CD4-positive, CD25-positive, alpha-beta regulatory T cell (primary cell): ENCODE measurements around the gene TRIM27. TPM values are rescaled to one million over a fixed set of nuclear protein-coding genes. Genes with fewer than 3 reads are reported as not detected.

ENCODE experiments used
- ATAC-seq, 2 donors: fragments of 150-1000 bp; cut with Tn5 transposase; one replicate each; pipeline ENCODE4 v1.10.0; 2021; ENCODE audit warnings: low read depth in 2 of 2, moderate number of reproducible peaks in 2 of 2, moderate library complexity in 1 of 2
- DNase-seq, 3 donors: peaks; one replicate each; pipeline versions ENCODE4 v3.0.0 to v3.0.0-alpha.2; 2012 to 2022; ENCODE audit warnings: mixed read lengths in 1 of 3
- H3K27ac ChIP-seq: one replicate; pipeline ENCODE4 v1.7.0; 2013; ENCODE audit warnings: mild to moderate bottlenecking, low read length; ENCODE audit not compliant: insufficient read depth, poor library complexity, severe bottlenecking
- H3K27me3 ChIP-seq: one replicate; pipeline ENCODE4 v1.7.0; 2013; ENCODE audit warnings: low read length; ENCODE audit not compliant: control insufficient read depth, insufficient read depth
- H3K36me3 ChIP-seq: one replicate; pipeline ENCODE4 v1.7.0; 2013; ENCODE audit warnings: mild to moderate bottlenecking, low read length, moderate library complexity; ENCODE audit not compliant: control insufficient read depth, insufficient read depth
- H3K4me1 ChIP-seq: 2 replicates; pipeline ENCODE4 v1.7.0; 2013; ENCODE audit warnings: mild to moderate bottlenecking, low read length; ENCODE audit not compliant: insufficient read depth, control insufficient read depth, poor library complexity, severe bottlenecking
- H3K4me3 ChIP-seq: one replicate; pipeline ENCODE4 v1.7.0; 2013; ENCODE audit warnings: low read depth, mild to moderate bottlenecking, low read length, moderate library complexity
- H3K9me3 ChIP-seq, 2 experiments: 1 replicate in 1 of 2; 2 replicates in 1 of 2; pipeline ENCODE4 v1.7.0; 2013; ENCODE audit warnings: low read length in 2 of 2, mild to moderate bottlenecking in 1 of 2, moderate library complexity in 1 of 2; ENCODE audit not compliant: control insufficient read depth in 2 of 2
- H3K27ac Mint-ChIP-seq, 3 donors: one replicate each; pipeline ENCODE4 v1.8.0; 2020 to 2022; ENCODE audit warnings: mild to moderate bottlenecking in 3 of 3, mixed read lengths in 3 of 3, moderate library complexity in 2 of 3
- H3K27me3 Mint-ChIP-seq: one replicate; pipeline ENCODE4 v1.8.0; 2022; ENCODE audit warnings: mild to moderate bottlenecking, mixed read lengths
- H3K36me3 Mint-ChIP-seq: one replicate; pipeline ENCODE4 v1.8.0; 2020; ENCODE audit warnings: mixed read lengths
- H3K4me1 Mint-ChIP-seq, 4 donors: one replicate each; pipeline ENCODE4 v1.8.0; 2020 to 2022; ENCODE audit warnings: mixed read lengths in 4 of 4, mild to moderate bottlenecking in 1 of 4
- H3K4me3 Mint-ChIP-seq, 4 donors: one replicate each; pipeline ENCODE4 v1.8.0; 2020 to 2022; ENCODE audit warnings: mild to moderate bottlenecking in 4 of 4, mixed read lengths in 4 of 4, moderate library complexity in 3 of 4
- H3K9me3 Mint-ChIP-seq, 7 donors: one replicate each; pipeline ENCODE4 v1.8.0; 2020 to 2022; ENCODE audit warnings: mixed read lengths in 7 of 7, mild to moderate bottlenecking in 3 of 7, moderate library complexity in 2 of 7
- polyA plus RNA-seq, 4 donors: library from polyadenylated mRNA; unstranded; fragments of 300-500 nt; fragmentation: Illumina TruSeq; gene quantifications; one replicate each; pipeline ENCODE4 v1.2.3, GENCODE V29; 2021
- total RNA-seq: library from RNA; stranded (reverse); gene quantifications from one replicate; pipeline ENCODE4 v1.2.3, GENCODE V29; 2022

Gene TRIM27
- total and polyA plus RNA-seq, 5 donors from 2014 or later, result 23.5 to 76.4 (median 47.2) TPM

- DNase-seq, result no peak
- no peak overlapping the region for H3K27ac ChIP-seq
- Mint-ChIP-seq H3K27ac (no peak overlapping the region), H3K36me3 (peaks cover 48% of the 10 kb centered on the region), H3K27me3 (peaks cover 3% of the 10 kb centered on the region), H3K4me3 (no peak overlapping the region), H3K4me1 (peaks cover 14 to 26% (median 17%) of the 10 kb centered on the region in 4 donors), H3K9me3 (peaks cover 0 to 3% (median 0%) of the 10 kb centered on the region in 7 donors)
- peaks cover 46% of the 10 kb centered on the region for H3K36me3 ChIP-seq
- H3K27me3 ChIP-seq, result no peaks in the 10 kb centered on the region
- H3K4me1 ChIP-seq, result peaks cover 9% of the 10 kb centered on the region
- ATAC-seq, result no peak
- H3K4me3 ChIP-seq, result no peak overlapping the region
- H3K9me3 ChIP-seq, result no peaks in the 10 kb centered on the region
Measured at GRCh38 chr6:28901831-28902230, 22.0 kb downstream of the TRIM27 start.

GRCh38 chr6:28900577-28901256 is 23.1 kb downstream of the TRIM27 start:
- peak overlapping the region in 1 of 4 donors; percentile 59 for H3K4me3 Mint-ChIP-seq
- no peak overlapping the region for H3K27ac ChIP-seq
- peaks cover 14% of the 10 kb centered on the region for H3K4me1 ChIP-seq
- H3K4me1 Mint-ChIP-seq, result peaks cover 15 to 28% (median 22%) of the 10 kb centered on the region in 4 donors
- H3K4me3 ChIP-seq, result no peak overlapping the region
- H3K9me3 Mint-ChIP-seq, result peaks cover 0 to 8% (median 0%) of the 10 kb centered on the region in 7 donors
- no peak overlapping the region for H3K27ac Mint-ChIP-seq
- no peak for DNase-seq
- H3K36me3 Mint-ChIP-seq, result peaks cover 44% of the 10 kb centered on the region
- peaks cover 40% of the 10 kb centered on the region for H3K36me3 ChIP-seq
- ATAC-seq, result no peak
- H3K9me3 ChIP-seq, result no peaks in the 10 kb centered on the region
- no peaks in the 10 kb centered on the region for H3K27me3 ChIP-seq
- peaks cover 14% of the 10 kb centered on the region for H3K27me3 Mint-ChIP-seq

GRCh38 chr6:28898710-28898965 is 25.1 kb downstream of the TRIM27 start:
- H3K27ac Mint-ChIP-seq, result peak overlapping the region in 1 of 3 donors; percentile 52
- peaks cover 12 to 34% (median 26%) of the 10 kb centered on the region in 4 donors for H3K4me1 Mint-ChIP-seq
- H3K27me3 ChIP-seq, result no peaks in the 10 kb centered on the region
- no peaks in the 10 kb centered on the region for H3K9me3 ChIP-seq
- peaks cover 25% of the 10 kb centered on the region for H3K36me3 ChIP-seq
- peaks cover 0 to 12% (median 0%) of the 10 kb centered on the region in 7 donors for H3K9me3 Mint-ChIP-seq
- ATAC-seq, result no peak
- no peak overlapping the region for H3K4me3 ChIP-seq
- no peak overlapping the region for H3K27ac ChIP-seq
- H3K4me3 Mint-ChIP-seq, result peak overlapping the region; percentile 68 to 86 (median 78)
- H3K4me1 ChIP-seq, result peaks cover 20% of the 10 kb centered on the region
- peaks cover 33% of the 10 kb centered on the region for H3K36me3 Mint-ChIP-seq
- no peak for DNase-seq
- peaks cover 21% of the 10 kb centered on the region for H3K27me3 Mint-ChIP-seq

GRCh38 chr6:28897369-28897745 is 26.4 kb downstream of the TRIM27 start:
- Mint-ChIP-seq H3K4me1 (peaks cover 12 to 34% (median 24%) of the 10 kb centered on the region in 4 donors), H3K9me3 (peaks cover 0 to 13% (median 0%) of the 10 kb centered on the region in 7 donors), H3K36me3 (peaks cover 24% of the 10 kb centered on the region), H3K27ac (peak overlapping the region in 2 of 3 donors; percentile 99 to 100), H3K27me3 (peaks cover 21% of the 10 kb centered on the region), H3K4me3 (peak overlapping the region; percentile 97 to 99 (median 98))
- ATAC-seq (no peak), DNase-seq (no peak)
- H3K27ac ChIP-seq, result peak overlapping the region; percentile 98
- no peaks in the 10 kb centered on the region for H3K27me3 ChIP-seq
- peak overlapping the region; percentile 97 for H3K4me3 ChIP-seq
- no peaks in the 10 kb centered on the region for H3K9me3 ChIP-seq
- H3K36me3 ChIP-seq, result peaks cover 15% of the 10 kb centered on the region
- peaks cover 20% of the 10 kb centered on the region for H3K4me1 ChIP-seq

- H3K27me3 Mint-ChIP-seq, result peaks cover 21% of the 10 kb centered on the region
- peak overlapping the region; percentile 99 to 100 (median 100) for H3K27ac Mint-ChIP-seq
- peak overlapping the region; percentile 97 for H3K4me3 ChIP-seq
- peaks cover 12 to 34% (median 24%) of the 10 kb centered on the region in 4 donors for H3K4me1 Mint-ChIP-seq
- H3K36me3 Mint-ChIP-seq, result peaks cover 19% of the 10 kb centered on the region
- H3K27ac ChIP-seq, result peak overlapping the region; percentile 98
- peaks cover 13% of the 10 kb centered on the region for H3K36me3 ChIP-seq
- ATAC-seq, result peak; percentile 4 to 44
- peak overlapping the region; percentile 97 to 99 (median 98) for H3K4me3 Mint-ChIP-seq
- H3K27me3 ChIP-seq, result no peaks in the 10 kb centered on the region
- peak; percentile 37 to 78 (median 65) for DNase-seq
- peaks cover 0 to 15% (median 0%) of the 10 kb centered on the region in 7 donors for H3K9me3 Mint-ChIP-seq
- H3K4me1 ChIP-seq, result peaks cover 20% of the 10 kb centered on the region
- no peaks in the 10 kb centered on the region for H3K9me3 ChIP-seq
Measured at GRCh38 chr6:28896505-28897368, 27.0 kb downstream of the TRIM27 start.

- peaks cover 9% of the 10 kb centered on the region for H3K36me3 Mint-ChIP-seq
- peak overlapping the region; percentile 97 to 99 (median 98) for H3K4me3 Mint-ChIP-seq
- H3K27ac Mint-ChIP-seq, result peak overlapping the region; percentile 99 to 100 (median 100)
- H3K27ac ChIP-seq, result peak overlapping the region; percentile 98
- H3K4me1 ChIP-seq, result peaks cover 20% of the 10 kb centered on the region
- ATAC-seq (peak; percentile 74 to 75), DNase-seq (peak; percentile 85 to 97 (median 94))
- no peaks in the 10 kb centered on the region for H3K36me3 ChIP-seq
- H3K9me3 ChIP-seq, result no peaks in the 10 kb centered on the region
- peaks cover 0 to 15% (median 0%) of the 10 kb centered on the region in 7 donors for H3K9me3 Mint-ChIP-seq
- H3K4me3 ChIP-seq, result peak overlapping the region; percentile 97
- peaks cover 10 to 26% (median 24%) of the 10 kb centered on the region in 4 donors for H3K4me1 Mint-ChIP-seq
- H3K27me3 ChIP-seq, result peaks cover 2% of the 10 kb centered on the region
- peaks cover 25% of the 10 kb centered on the region for H3K27me3 Mint-ChIP-seq
Measured at GRCh38 chr6:28895131-28895812, 28.5 kb downstream of the TRIM27 start.

GRCh38 chr6:28893172-28893799 is 30.5 kb downstream of the TRIM27 start:
- peaks cover 33% of the 10 kb centered on the region for H3K27me3 Mint-ChIP-seq
- peaks cover 0 to 13% (median 0%) of the 10 kb centered on the region in 7 donors for H3K9me3 Mint-ChIP-seq
- Histone ChIP-seq H3K4me1 (peaks cover 20% of the 10 kb centered on the region), H3K36me3 (no peaks in the 10 kb centered on the region), H3K27me3 (peaks cover 7% of the 10 kb centered on the region), H3K9me3 (no peaks in the 10 kb centered on the region), H3K4me3 (no peak overlapping the region), H3K27ac (no peak overlapping the region)
- no peak overlapping the region for H3K27ac Mint-ChIP-seq
- no peak for DNase-seq
- ATAC-seq, result no peak
- H3K4me3 Mint-ChIP-seq, result peak overlapping the region; percentile 47 to 81 (median 63)
- H3K4me1 Mint-ChIP-seq, result peaks cover 6 to 22% (median 19%) of the 10 kb centered on the region in 4 donors
- peaks cover 4% of the 10 kb centered on the region for H3K36me3 Mint-ChIP-seq
